ENCODE measurements around the gene NOP9.

GRCh38 chr14:24261256-24261968, 38.2 kb upstream of the NOP9 start:
- no peak for TF ChIP-seq CTCF (IDR thresholded peaks at IDR 0.05)
- TF ChIP-seq SIN3A (IDR thresholded peaks at IDR 0.05; ENCODE audit: borderline replicate concordance, insufficient read depth, low read depth, low read length): no peak
- no peak for TF ChIP-seq POLR2AphosphoS5 (IDR thresholded peaks at IDR 0.05; ENCODE audit: low read depth, low read length)
- TF ChIP-seq REST (IDR thresholded peaks at IDR 0.05; ENCODE audit: insufficient read depth in 1 of 2, low read depth in 2 of 2, low read length in 1 of 2): no peak
